HCT116 (cell line): ENCODE results near the gene SDK1. TPM values are rescaled to one million over a fixed set of nuclear protein-coding genes. Genes with fewer than 3 reads are reported as not detected.

Source experiments
- ATAC-seq: fragments of 200-7000 bp; cut with Tn5 transposase; 2 replicates; pipeline ENCODE4 v1.9.1; 2020; ENCODE audit warnings: mild to moderate bottlenecking, moderate library complexity
- BruUV-seq: library from RNA; stranded (reverse); fragments of 400-500 nt; replicated peaks from 2 replicates; lab custom pipeline; 2021; lab: Mats Ljungman, UMichigan
- CTCF ChIA-PET: fragments of 300-600 bp; sonication (Branson Sonifier 250); formaldehyde crosslinking; loops from one replicate; lab custom pipeline; 2021; ENCODE audit warnings: antibody characterized with exemption; lab: Charles Lee
- POLR2A ChIA-PET: fragments of 300-600, 350-600 bp; sonication (Branson Sonifier 250); formaldehyde crosslinking; loops from one replicate; lab custom pipeline; 2021; ENCODE audit warnings: antibody characterized with exemption; lab: Charles Lee
- RAD21 ChIA-PET, 2 experiments: fragments of 300-600 bp; sonication (Branson Sonifier 250); formaldehyde crosslinking; loops; one replicate each; lab custom pipeline; 2023; ENCODE audit warnings: low total read pairs in 2 of 2; ENCODE audit not compliant: uncharacterized antibody in 2 of 2, unreplicated experiment in 2 of 2, low non-redundant PET in 1 of 2; lab: Charles Lee
- DNase-seq: peaks from one replicate; pipeline ENCODE4 v3.0.0-alpha.2; 2010; ENCODE audit warnings: low read depth, low spot score
- H2AFZ ChIP-seq: fragments of 200-600 bp; shearing (Covaris generic), sonication (generic); 2 replicates; pipeline ENCODE4 v1.6.1; 2017; ENCODE audit warnings: low read depth, mixed run types, mixed read lengths, antibody characterized with exemption, low read length; ENCODE audit not compliant: poor library complexity, severe bottlenecking
- H3K27ac ChIP-seq: 2 replicates; pipeline ENCODE4 v1.5.1; 2012; ENCODE audit warnings: low read depth, low read length
- H3K27me3 ChIP-seq: fragments of 200-600 bp; sonication (generic); 2 replicates; pipeline ENCODE4 v1.6.1; 2016; ENCODE audit warnings: mixed run types, low read length, mixed read lengths; ENCODE audit not compliant: insufficient read depth
- H3K36me3 ChIP-seq, 2 experiments: fragments of 200-500 bp in 1 of 2; fragments of 200-600 bp in 1 of 2; sonication (Bioruptor generic) in 1 of 2; sonication (generic) in 1 of 2; 2 replicates each; pipeline versions ENCODE4 v1.5.1 to v1.6.1; 2014 to 2016; ENCODE audit warnings: low read length in 2 of 2, inconsistent platforms in 1 of 2, mixed read lengths in 1 of 2, mixed run types in 1 of 2; ENCODE audit not compliant: insufficient read depth in 2 of 2, control insufficient read depth in 1 of 2
- H3K4me1 ChIP-seq, 2 experiments: fragments of 200-600 bp in 1 of 2; sonication (generic) in 1 of 2; 2 replicates each; pipeline versions ENCODE4 v1.5.1 to v1.6.1; 2012 to 2017; ENCODE audit warnings: low read length in 2 of 2, inconsistent platforms in 1 of 2, mild to moderate bottlenecking in 1 of 2, mixed read lengths in 1 of 2, mixed run types in 1 of 2, moderate library complexity in 1 of 2; ENCODE audit not compliant: insufficient read depth in 2 of 2, control insufficient read depth in 1 of 2
- H3K4me2 ChIP-seq: fragments of 200-600 bp; sonication (generic); 2 replicates; pipeline ENCODE4 v1.6.1; 2017; ENCODE audit warnings: mixed run types, low read length, mixed read lengths
- H3K4me3 ChIP-seq, 2 experiments: fragments of 200-600 bp in 1 of 2; sonication (generic) in 1 of 2; replicated peaks in 1 of 2; 2 replicates each; pipeline ENCODE4 v1.5.1; 2011 to 2016; ENCODE audit warnings: low read length in 2 of 2, control low read depth in 1 of 2, low read depth in 1 of 2, mild to moderate bottlenecking in 1 of 2, mixed read lengths in 1 of 2, mixed run types in 1 of 2
- H3K79me2 ChIP-seq: fragments of 200-600 bp; sonication (generic); 2 replicates; pipeline ENCODE4 v1.6.1; 2017; ENCODE audit warnings: mild to moderate bottlenecking, mixed run types, low read length, moderate library complexity, mixed read lengths; ENCODE audit not compliant: insufficient read depth
- H3K9ac ChIP-seq: fragments of 200-600 bp; sonication (generic); 2 replicates; pipeline ENCODE4 v1.6.1; 2016; ENCODE audit warnings: low read length, mixed read lengths
- H3K9me2 ChIP-seq: fragments of 200-600 bp; sonication (generic), shearing (Covaris generic); 2 replicates; pipeline ENCODE4 v1.6.1; 2017; ENCODE audit warnings: mixed run types, mild to moderate bottlenecking, moderate library complexity; ENCODE audit not compliant: insufficient read depth
- H3K9me3 ChIP-seq, 2 experiments: fragments of 200-500 bp in 1 of 2; fragments of 200-600 bp in 1 of 2; sonication (Bioruptor generic) in 1 of 2; sonication (generic) in 1 of 2; 2 replicates each; pipeline ENCODE4 v1.6.1; 2014 to 2017; ENCODE audit warnings: low read length in 2 of 2, mixed read lengths in 2 of 2, inconsistent platforms in 1 of 2, low read depth in 1 of 2, mild to moderate bottlenecking in 1 of 2, mixed run types in 1 of 2, moderate library complexity in 1 of 2; ENCODE audit not compliant: control insufficient read depth in 1 of 2, insufficient read depth in 1 of 2
- H4K20me1 ChIP-seq: fragments of 200-600 bp; sonication (generic), shearing (Covaris generic); 2 replicates; pipeline ENCODE4 v1.6.1; 2017; ENCODE audit warnings: mixed run types, mild to moderate bottlenecking, moderate library complexity; ENCODE audit not compliant: insufficient read depth
- ATF3 ChIP-seq: IDR thresholded peaks from 2 replicates; pipeline ENCODE4 v1.6.1; 2012
- CBX3 ChIP-seq: IDR thresholded peaks from 2 replicates; pipeline ENCODE4 v1.6.1; 2012; ENCODE audit warnings: low read depth
- EGR1 ChIP-seq: IDR thresholded peaks from 2 replicates; pipeline ENCODE4 v1.6.1; 2012; ENCODE audit warnings: low read depth
- EZH2phosphoT487 ChIP-seq: fragments of 200-600 bp; IDR thresholded peaks from 2 replicates; pipeline ENCODE4 v1.6.1; 2018; ENCODE audit warnings: antibody characterized with exemption, borderline replicate concordance
- POLR2AphosphoS5 ChIP-seq: IDR thresholded peaks from 2 replicates; pipeline ENCODE4 v1.6.1; 2011; ENCODE audit warnings: mild to moderate bottlenecking, low read depth, low read length, moderate library complexity
- TCF7L2 ChIP-seq: IDR thresholded peaks from 2 replicates; pipeline ENCODE4 v1.7.0; 2011; ENCODE audit warnings: borderline replicate concordance, inconsistent platforms; ENCODE audit not compliant: insufficient read depth, insufficient read length; ENCODE audit errors: extremely low read depth
- ZFX ChIP-seq: fragments of 450-650 bp; IDR thresholded peaks from 2 replicates; pipeline ENCODE4 v1.6.1; 2017
- ZNF274 ChIP-seq: fragments of 200-500 bp; sonication (Bioruptor generic); IDR thresholded peaks from 2 replicates; pipeline ENCODE4 v1.6.1; 2014; ENCODE audit warnings: mild to moderate bottlenecking, low read depth, low read length, inconsistent platforms
- intact Hi-C: fragments of 100-400 bp; cut with micrococcal nuclease; formaldehyde crosslinking; loops from 2 replicates; pipeline ENCODE4 v1.10.0; 2022
- total RNA-seq: library from RNA; stranded (reverse); gene quantifications from one replicate; pipeline ENCODE4 v1.2.1, GENCODE V29; 2021; ENCODE audit not compliant: unreplicated experiment
- TF ChIP-seq, protein P1 (sequence below), 3 experiments: fragments of 200-600 bp in 1 of 3; sonication (generic) in 1 of 3; IDR thresholded peaks in 2 of 3; conservative IDR thresholded peaks in 1 of 3; 2 replicates each; pipeline ENCODE4 v1.5.1; 2012 to 2017; ENCODE audit warnings: low read depth in 2 of 3, low read length in 2 of 3, antibody characterized with exemption in 1 of 3, borderline replicate concordance in 1 of 3, control low read depth in 1 of 3, mild to moderate bottlenecking in 1 of 3, mixed read lengths in 1 of 3, mixed run types in 1 of 3, moderate library complexity in 1 of 3; ENCODE audit not compliant: insufficient read depth in 1 of 3

The SDK1 gene
- total RNA-seq, 1 experiment from 2014 or later, result 0.05 TPM

- no peaks in the 10 kb centered on the region for H3K4me1 ChIP-seq
- H3K9me2 ChIP-seq, result no peaks in the 10 kb centered on the region
- no peak overlapping the region for H3K4me2 ChIP-seq
- BruUV-seq, result no TSS peak
- ChIA-PET RAD21 (no interaction called here), POLR2A (no interaction called here), CTCF (no interaction called here)
- H3K79me2 ChIP-seq, result no peaks in the 10 kb centered on the region
- H3K27me3 ChIP-seq, result peaks cover under 1% of the 10 kb centered on the region; the same call in 1 of the 2 replicates
- intact Hi-C loops, result no loop called here
- no peak for ATAC-seq
- DNase-seq, result no peak
- H3K4me3 ChIP-seq, result no peak overlapping the region
- H3K27ac ChIP-seq, result no peak overlapping the region
- H2AFZ ChIP-seq, result no peak overlapping the region
- no peaks in the 10 kb centered on the region for H3K36me3 ChIP-seq
- H4K20me1 ChIP-seq, result no peaks in the 10 kb centered on the region
- TF ChIP-seq EGR1 (no peak), EZH2phosphoT487 (no peak), ZNF274 (no peak), CBX3 (no peak), ATF3 (no peak), POLR2AphosphoS5 (no peak), TCF7L2 (no peak), ZFX (no peak)
- TF ChIP-seq, protein P1, sequence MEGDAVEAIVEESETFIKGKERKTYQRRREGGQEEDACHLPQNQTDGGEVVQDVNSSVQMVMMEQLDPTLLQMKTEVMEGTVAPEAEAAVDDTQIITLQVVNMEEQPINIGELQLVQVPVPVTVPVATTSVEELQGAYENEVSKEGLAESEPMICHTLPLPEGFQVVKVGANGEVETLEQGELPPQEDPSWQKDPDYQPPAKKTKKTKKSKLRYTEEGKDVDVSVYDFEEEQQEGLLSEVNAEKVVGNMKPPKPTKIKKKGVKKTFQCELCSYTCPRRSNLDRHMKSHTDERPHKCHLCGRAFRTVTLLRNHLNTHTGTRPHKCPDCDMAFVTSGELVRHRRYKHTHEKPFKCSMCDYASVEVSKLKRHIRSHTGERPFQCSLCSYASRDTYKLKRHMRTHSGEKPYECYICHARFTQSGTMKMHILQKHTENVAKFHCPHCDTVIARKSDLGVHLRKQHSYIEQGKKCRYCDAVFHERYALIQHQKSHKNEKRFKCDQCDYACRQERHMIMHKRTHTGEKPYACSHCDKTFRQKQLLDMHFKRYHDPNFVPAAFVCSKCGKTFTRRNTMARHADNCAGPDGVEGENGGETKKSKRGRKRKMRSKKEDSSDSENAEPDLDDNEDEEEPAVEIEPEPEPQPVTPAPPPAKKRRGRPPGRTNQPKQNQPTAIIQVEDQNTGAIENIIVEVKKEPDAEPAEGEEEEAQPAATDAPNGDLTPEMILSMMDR (IDR thresholded peaks at IDR 0.05 in 2 of 3, conservative IDR thresholded peaks at IDR 0.05 in 1 of 3; ENCODE audit: borderline replicate concordance in 1 of 3, insufficient read depth in 1 of 3, low read depth in 2 of 3, low read length in 2 of 3), result no peak
- H3K9me3 ChIP-seq, result no peaks in the 10 kb centered on the region; a peak in 1 of 4 replicates
- no peak overlapping the region for H3K9ac ChIP-seq
These were observed 717.7 kb downstream of the SDK1 start for GRCh38 chr7:4018601-4019316.
